ENCODE data around the gene ARL6IP1. TPM values are rescaled to one million over a fixed set of nuclear protein-coding genes. Genes with fewer than 3 reads are reported as not detected.

ARL6IP1 gene
- total RNA-seq, 1 experiment from 2014 or later, result 172 TPM

DNA sequence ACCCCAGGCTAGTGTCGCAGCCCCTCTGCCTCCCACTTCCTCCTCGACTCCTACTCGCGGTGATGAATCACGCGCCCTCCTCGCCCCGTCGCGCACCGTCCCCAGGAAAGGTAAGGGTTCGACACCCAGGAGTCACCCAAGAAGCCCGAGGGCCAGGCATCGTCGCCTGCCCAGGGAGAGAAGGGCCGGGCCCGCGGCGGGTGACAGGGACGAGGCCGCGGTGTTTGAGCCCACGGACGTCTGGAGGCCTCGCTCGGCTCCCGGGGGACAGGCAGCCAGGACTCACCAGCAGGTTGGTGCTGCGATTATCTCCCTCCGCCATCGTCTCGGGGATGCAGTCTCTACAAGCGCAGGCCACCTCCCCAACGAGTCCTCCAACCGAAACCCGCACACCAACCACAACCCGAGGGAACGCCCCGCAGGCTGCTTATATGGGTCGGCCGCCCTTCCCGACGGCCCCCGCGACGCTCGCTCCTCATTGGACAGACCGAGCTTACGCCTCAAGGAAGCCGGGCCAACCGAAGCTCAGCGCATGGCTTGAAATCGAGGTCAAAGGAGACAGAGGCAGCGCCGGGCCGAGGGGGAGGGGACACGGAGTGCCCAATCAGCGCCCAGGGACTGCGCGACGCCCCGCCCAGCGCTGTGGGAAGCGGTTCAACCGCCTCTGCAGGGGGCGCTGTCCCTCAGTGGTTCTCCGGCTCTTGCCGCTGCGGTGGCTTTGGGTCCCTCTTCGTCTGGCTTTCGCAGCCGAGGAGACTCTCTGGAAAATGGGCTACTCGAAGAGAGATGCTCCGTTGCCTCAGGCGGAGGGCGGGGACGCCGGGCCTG is at the start of gene ARL6IP1 (continued):
- TF ChIP-seq ESRRA (CRISPR knock-in tag; IDR thresholded peaks at IDR 0.05; ENCODE audit: borderline replicate concordance) (no peak; the same call in 1 of the 2 replicates), TCF7 (CRISPR knock-in tag; IDR thresholded peaks at IDR 0.05; ENCODE audit: low read depth) (0 out of 2 replicates have a peak, but pooled peaks have one; percentile 80), MXD4 (CRISPR knock-in tag; IDR thresholded peaks at IDR 0.05; ENCODE audit: borderline replicate concordance) (no peak), GABPB1 (CRISPR knock-in tag; IDR thresholded peaks at IDR 0.05) (peak; percentile 76), SOX15 (CRISPR knock-in tag; IDR thresholded peaks at IDR 0.05) (no peak), RORB (CRISPR knock-in tag; IDR thresholded peaks at IDR 0.05) (peak; percentile 79; the same call in 1 of the 2 replicates), TP53 (CRISPR knock-in tag; IDR thresholded peaks at IDR 0.05) (peak; percentile 91), FOXP1 (CRISPR knock-in tag; IDR thresholded peaks at IDR 0.05; ENCODE audit: borderline replicate concordance) (peak; percentile 95), SP1 (CRISPR knock-in tag; conservative IDR thresholded peaks at IDR 0.05) (peak; percentile 99), SMAD4 (CRISPR knock-in tag; IDR thresholded peaks at IDR 0.05) (no peak), ZMAT4 (CRISPR knock-in tag; IDR thresholded peaks at IDR 0.05) (peak; percentile 71; the same call in 1 of the 2 replicates), AFF4 (CRISPR knock-in tag; IDR thresholded peaks at IDR 0.05; ENCODE audit: borderline replicate concordance) (peak; percentile 81; the same call in 1 of the 2 replicates), ETV6 (CRISPR knock-in tag; IDR thresholded peaks at IDR 0.05) (peak; percentile 36; the same call in 1 of the 2 replicates), CBFB (CRISPR knock-in tag; IDR thresholded peaks at IDR 0.05; ENCODE audit: low read depth) (0 out of 2 replicates have a peak, but pooled peaks have one; percentile 59), ZNF232 (CRISPR knock-in tag; IDR thresholded peaks at IDR 0.05) (peak; percentile 45; the same call in 1 of the 2 replicates), FOXK1 (CRISPR knock-in tag; IDR thresholded peaks at IDR 0.05) (peak; percentile 82; the same call in 1 of the 2 replicates), ZBTB21 (CRISPR knock-in tag; IDR thresholded peaks at IDR 0.05; ENCODE audit: borderline replicate concordance) (peak; percentile 76), ZNF138 (CRISPR knock-in tag; conservative IDR thresholded peaks at IDR 0.05) (0 out of 2 replicates have a peak, but pooled peaks have one; percentile 32), ZNF671 (CRISPR knock-in tag; IDR thresholded peaks at IDR 0.05) (peak; percentile 81; the same call in 1 of the 2 replicates), EMX1 (CRISPR knock-in tag; IDR thresholded peaks at IDR 0.05) (peak; percentile 88; the same call in 1 of the 2 replicates), NFE2L1 (CRISPR knock-in tag; IDR thresholded peaks at IDR 0.05) (peak; percentile 90), PREB (CRISPR knock-in tag; IDR thresholded peaks at IDR 0.05; ENCODE audit: borderline replicate concordance) (0 out of 2 replicates have a peak, but pooled peaks have one; percentile 4)
- TF ChIP-seq, protein P1, sequence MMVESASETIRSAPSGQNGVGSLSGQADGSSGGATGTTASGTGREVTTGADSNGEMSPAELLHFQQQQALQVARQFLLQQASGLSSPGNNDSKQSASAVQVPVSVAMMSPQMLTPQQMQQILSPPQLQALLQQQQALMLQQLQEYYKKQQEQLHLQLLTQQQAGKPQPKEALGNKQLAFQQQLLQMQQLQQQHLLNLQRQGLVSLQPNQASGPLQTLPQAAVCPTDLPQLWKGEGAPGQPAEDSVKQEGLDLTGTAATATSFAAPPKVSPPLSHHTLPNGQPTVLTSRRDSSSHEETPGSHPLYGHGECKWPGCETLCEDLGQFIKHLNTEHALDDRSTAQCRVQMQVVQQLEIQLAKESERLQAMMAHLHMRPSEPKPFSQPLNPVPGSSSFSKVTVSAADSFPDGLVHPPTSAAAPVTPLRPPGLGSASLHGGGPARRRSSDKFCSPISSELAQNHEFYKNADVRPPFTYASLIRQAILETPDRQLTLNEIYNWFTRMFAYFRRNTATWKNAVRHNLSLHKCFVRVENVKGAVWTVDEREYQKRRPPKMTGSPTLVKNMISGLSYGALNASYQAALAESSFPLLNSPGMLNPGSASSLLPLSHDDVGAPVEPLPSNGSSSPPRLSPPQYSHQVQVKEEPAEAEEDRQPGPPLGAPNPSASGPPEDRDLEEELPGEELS (CRISPR knock-in tag; IDR thresholded peaks at IDR 0.05), result no peak
- TF ChIP-seq, protein P2, sequence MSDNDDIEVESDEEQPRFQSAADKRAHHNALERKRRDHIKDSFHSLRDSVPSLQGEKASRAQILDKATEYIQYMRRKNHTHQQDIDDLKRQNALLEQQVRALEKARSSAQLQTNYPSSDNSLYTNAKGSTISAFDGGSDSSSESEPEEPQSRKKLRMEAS (CRISPR knock-in tag; IDR thresholded peaks at IDR 0.05), result peak; percentile 90
- TF ChIP-seq, protein P3, sequence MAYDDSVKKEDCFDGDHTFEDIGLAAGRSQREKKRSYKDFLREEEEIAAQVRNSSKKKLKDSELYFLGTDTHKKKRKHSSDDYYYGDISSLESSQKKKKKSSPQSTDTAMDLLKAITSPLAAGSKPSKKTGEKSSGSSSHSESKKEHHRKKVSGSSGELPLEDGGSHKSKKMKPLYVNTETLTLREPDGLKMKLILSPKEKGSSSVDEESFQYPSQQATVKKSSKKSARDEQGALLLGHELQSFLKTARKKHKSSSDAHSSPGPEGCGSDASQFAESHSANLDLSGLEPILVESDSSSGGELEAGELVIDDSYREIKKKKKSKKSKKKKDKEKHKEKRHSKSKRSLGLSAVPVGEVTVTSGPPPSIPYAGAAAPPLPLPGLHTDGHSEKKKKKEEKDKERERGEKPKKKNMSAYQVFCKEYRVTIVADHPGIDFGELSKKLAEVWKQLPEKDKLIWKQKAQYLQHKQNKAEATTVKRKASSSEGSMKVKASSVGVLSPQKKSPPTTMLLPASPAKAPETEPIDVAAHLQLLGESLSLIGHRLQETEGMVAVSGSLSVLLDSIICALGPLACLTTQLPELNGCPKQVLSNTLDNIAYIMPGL (CRISPR knock-in tag; IDR thresholded peaks at IDR 0.05), result peak; percentile 73
- TF ChIP-seq, protein P4, sequence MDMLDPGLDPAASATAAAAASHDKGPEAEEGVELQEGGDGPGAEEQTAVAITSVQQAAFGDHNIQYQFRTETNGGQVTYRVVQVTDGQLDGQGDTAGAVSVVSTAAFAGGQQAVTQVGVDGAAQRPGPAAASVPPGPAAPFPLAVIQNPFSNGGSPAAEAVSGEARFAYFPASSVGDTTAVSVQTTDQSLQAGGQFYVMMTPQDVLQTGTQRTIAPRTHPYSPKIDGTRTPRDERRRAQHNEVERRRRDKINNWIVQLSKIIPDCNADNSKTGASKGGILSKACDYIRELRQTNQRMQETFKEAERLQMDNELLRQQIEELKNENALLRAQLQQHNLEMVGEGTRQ (CRISPR knock-in tag; IDR thresholded peaks at IDR 0.05), result peak; percentile 48; the same call in 1 of the 2 replicates
- TF ChIP-seq, protein P5, sequence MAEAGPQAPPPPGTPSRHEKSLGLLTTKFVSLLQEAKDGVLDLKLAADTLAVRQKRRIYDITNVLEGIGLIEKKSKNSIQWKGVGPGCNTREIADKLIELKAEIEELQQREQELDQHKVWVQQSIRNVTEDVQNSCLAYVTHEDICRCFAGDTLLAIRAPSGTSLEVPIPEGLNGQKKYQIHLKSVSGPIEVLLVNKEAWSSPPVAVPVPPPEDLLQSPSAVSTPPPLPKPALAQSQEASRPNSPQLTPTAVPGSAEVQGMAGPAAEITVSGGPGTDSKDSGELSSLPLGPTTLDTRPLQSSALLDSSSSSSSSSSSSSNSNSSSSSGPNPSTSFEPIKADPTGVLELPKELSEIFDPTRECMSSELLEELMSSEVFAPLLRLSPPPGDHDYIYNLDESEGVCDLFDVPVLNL (CRISPR knock-in tag; IDR thresholded peaks at IDR 0.05; ENCODE audit: borderline replicate concordance, low read depth), result peak; percentile 87; the same call in 1 of the 2 replicates
